GOT3 (cell line): ENCODE results near the gene GABRE.

Experiments used
- DNase-seq: peaks from one replicate; lab custom pipeline; 2025; ENCODE audit warnings: mixed read lengths; lab: John Stamatoyannopoulos, UW

GABRE gene

GRCh38 chrX:151974336-151975227 lies at the start of gene GABRE:
GABRE (minus strand) TSS chrX:151974676; CDS start chrX:151974625, 51 bp downstream.
- DNase-seq: peak; percentile 6

GRCh38 chrX:152020888-152021287 lies 46.4 kb upstream of the GABRE start:
- DNase-seq: no peak

- DNase-seq: no peak
Measured at GRCh38 chrX:151999813-152000212, 25.3 kb upstream of the GABRE start.

- DNase-seq: no peak
Measured at GRCh38 chrX:151997539-151997938, 23.1 kb upstream of the GABRE start.

GRCh38 chrX:151996347-151996746 lies 21.9 kb upstream of the GABRE start:
- no peak for DNase-seq

- DNase-seq: no peak
Measured at GRCh38 chrX:151994476-151994875, 20.0 kb upstream of the GABRE start.

GRCh38 chrX:151988706-151989299 lies 14.3 kb upstream of the GABRE start:
- no peak for DNase-seq

GRCh38 chrX:151987108-151987507 lies 12.6 kb upstream of the GABRE start:
- no peak for DNase-seq

- no peak for DNase-seq
Measured at GRCh38 chrX:151985955-151986354, 11.5 kb upstream of the GABRE start.

- DNase-seq: no peak
Measured at GRCh38 chrX:151985531-151985930, 11.1 kb upstream of the GABRE start.

- DNase-seq: no peak
Measured at GRCh38 chrX:151984902-151985301, 10.4 kb upstream of the GABRE start.

- DNase-seq: no peak
Measured at GRCh38 chrX:151984328-151984727, 9.9 kb upstream of the GABRE start.

GRCh38 chrX:151983186-151983585 lies 8.7 kb upstream of the GABRE start:
- DNase-seq: no peak

GRCh38 chrX:151982222-151982621 lies 7.7 kb upstream of the GABRE start:
- no peak for DNase-seq

GRCh38 chrX:151981129-151981528 lies 6.7 kb upstream of the GABRE start:
- DNase-seq: no peak

GRCh38 chrX:151977923-151978322 lies 3.4 kb upstream of the GABRE start:
- DNase-seq: no peak

- no peak for DNase-seq
Measured at GRCh38 chrX:151977009-151977408, 2.5 kb upstream of the GABRE start.

- no peak for DNase-seq
Measured at GRCh38 chrX:151975736-151976275, 1.3 kb upstream of the GABRE start.

GRCh38 chrX:151975228-151975593 lies 735 bp upstream of the GABRE start:
- no peak for DNase-seq

- DNase-seq: no peak
Measured at GRCh38 chrX:151973851-151974335, 583 bp downstream of the GABRE start.

GRCh38 chrX:151973060-151973661 lies 1.3 kb downstream of the GABRE start:
- DNase-seq: no peak

GRCh38 chrX:151970661-151971060 lies 3.8 kb downstream of the GABRE start:
- DNase-seq: peak; percentile 42

- no peak for DNase-seq
Measured at GRCh38 chrX:151970027-151970426, 4.4 kb downstream of the GABRE start.
